GM10248 (cell line): ENCODE data around the gene NCLN.

ENCODE experiments used
- CTCF ChIA-PET: fragments of 300-600 bp; sonication (Branson Sonifier 250); formaldehyde crosslinking; extraction: SDS; loops from one replicate; lab custom pipeline; 2021; ENCODE audit warnings: antibody characterized with exemption; lab: Yijun Ruan, JAX
- POLR2A ChIA-PET: fragments of 350-650 bp; sonication (Branson Sonifier 250); formaldehyde crosslinking; extraction: SDS; loops from one replicate; lab custom pipeline; 2020; ENCODE audit warnings: antibody characterized with exemption; lab: Yijun Ruan, JAX
- DNase-seq: peaks from one replicate; pipeline ENCODE4 v3.0.0; 2012; ENCODE audit errors: extremely low spot score
- CTCF ChIP-seq: IDR thresholded peaks from 2 replicates; pipeline ENCODE4 v1.5.1; 2012; ENCODE audit warnings: mild to moderate bottlenecking, low read depth; ENCODE audit errors: extremely low read depth, missing control alignments, control extremely low read depth

NCLN gene

GRCh38 chr19:3142292-3142670, 43.4 kb upstream of the NCLN start:
- no peak for TF ChIP-seq CTCF
- ChIA-PET CTCF (interaction anchor here (0.7 to 4.2 kb wide), 7 partner anchors 9 to 192 kb away, joined by 3 to 11 read pairs (median 3); no protein-coding TSS in a partner anchor), POLR2A (no interaction called here)
- DNase-seq, result no peak

DNA sequence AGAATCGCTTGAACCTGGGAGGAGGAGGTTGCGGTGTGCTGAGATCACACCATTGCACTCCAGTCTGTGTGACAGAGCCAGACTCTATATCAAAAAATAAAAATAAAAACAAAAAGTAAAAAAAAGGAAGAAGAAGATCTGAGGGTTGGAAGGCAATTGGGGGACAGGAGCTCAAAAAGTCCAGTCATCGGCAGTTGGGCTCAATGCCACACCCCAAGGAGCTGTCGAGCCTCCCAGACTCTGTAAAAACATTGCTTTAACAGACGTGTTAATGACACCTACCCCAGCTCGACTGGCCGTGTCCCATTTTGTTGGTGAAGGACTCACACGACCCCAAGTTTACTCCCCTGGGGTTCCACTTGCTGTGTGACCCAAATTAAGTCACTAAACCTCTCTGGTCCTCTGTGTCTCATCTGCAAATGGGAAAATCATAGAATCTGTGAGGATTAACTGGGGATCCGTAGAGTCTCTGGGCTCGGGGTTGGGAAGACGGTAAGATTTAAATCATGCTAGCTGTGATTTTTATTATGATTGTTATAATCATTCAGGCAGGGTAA, 42.9 kb upstream of the NCLN start:
- no peak for TF ChIP-seq CTCF
- no peak for DNase-seq
- CTCF ChIA-PET, result interaction anchor here (0.7 to 4.2 kb wide), 5 partner anchors 10 to 39 kb away, joined by 3 to 11 read pairs (median 3); no protein-coding TSS in a partner anchor
- POLR2A ChIA-PET, result no interaction called here

DNA sequence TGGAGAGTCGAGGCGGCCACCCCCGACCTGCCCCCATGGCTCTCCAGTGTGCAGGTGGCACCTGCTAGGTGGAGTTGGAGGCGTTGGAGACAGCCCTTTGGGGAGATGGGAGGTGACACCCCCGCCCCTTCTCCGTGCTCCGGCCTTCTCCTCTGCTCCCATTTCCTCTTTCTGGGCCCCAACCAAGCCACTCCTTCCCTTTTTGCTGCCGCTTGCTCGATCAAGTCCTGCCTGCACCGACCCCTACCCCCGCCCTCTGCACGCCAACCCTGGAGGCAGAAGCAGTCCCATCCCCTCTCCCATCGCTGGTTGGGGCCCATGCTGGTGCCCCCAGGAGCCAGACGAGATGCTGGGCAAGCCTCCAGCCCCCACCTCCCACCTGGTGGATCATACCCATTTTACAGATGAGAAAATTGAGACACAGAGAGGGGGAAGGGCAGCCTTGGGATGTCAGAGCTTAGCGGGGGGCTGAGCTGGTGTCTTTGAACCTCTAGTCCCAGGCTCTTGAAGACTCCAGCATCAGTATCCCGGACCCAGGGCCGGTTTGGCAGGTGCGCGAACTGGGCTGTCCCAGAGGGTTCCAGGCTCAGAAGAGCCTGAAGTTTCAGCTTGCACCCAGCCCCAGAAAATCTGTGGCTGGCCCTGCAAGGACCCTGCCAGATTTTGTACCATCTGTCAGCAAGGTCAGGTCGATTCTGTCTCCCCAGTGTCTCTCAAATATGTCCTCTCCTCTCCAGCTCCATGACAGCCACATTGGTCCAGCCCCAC, 39.6 kb upstream of the NCLN start:
- no peak for TF ChIP-seq CTCF
- ChIA-PET POLR2A (no interaction called here), CTCF (interaction anchor here (0.7 to 3.4 kb wide), 10 partner anchors 9 to 37 kb away, joined by 3 to 29 read pairs (median 6); partner anchors contain the start of gene GNA15)
- DNase-seq, result no peak

- CTCF ChIA-PET, result interaction anchor here (0.7 to 3.4 kb wide), 13 partner anchors 9 to 38 kb away, joined by 3 to 29 read pairs (median 5); partner anchors contain the start of gene GNA15
- no peak for DNase-seq
- peak; percentile 83 for TF ChIP-seq CTCF
- POLR2A ChIA-PET, result no interaction called here
Observed at GRCh38 chr19:3146677-3147100, 39.0 kb upstream of the NCLN start.

DNA sequence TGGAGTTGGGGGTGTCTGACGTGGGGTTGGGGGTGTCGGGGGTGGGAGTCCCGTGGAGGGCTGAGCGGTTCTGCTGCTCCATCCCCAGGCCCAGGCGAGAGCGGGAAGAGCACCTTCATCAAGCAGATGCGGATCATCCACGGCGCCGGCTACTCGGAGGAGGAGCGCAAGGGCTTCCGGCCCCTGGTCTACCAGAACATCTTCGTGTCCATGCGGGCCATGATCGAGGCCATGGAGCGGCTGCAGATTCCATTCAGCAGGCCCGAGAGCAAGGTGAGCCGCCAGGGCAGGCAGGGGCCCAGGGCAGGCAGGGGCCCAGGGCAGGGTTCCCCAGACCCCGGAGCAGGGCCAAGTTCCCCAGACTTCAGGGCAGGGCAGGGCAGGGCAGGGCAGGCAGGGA, 37.2 kb upstream of the NCLN start:
- ChIA-PET CTCF (interaction anchor here (1.0 kb wide), 1 partner anchor 23 kb away, joined by 3 read pairs; no protein-coding TSS in a partner anchor), POLR2A (interaction anchor here (0.7 kb wide), 1 partner anchor 1228 kb away, joined by 4 read pairs; no protein-coding TSS in a partner anchor)
- TF ChIP-seq CTCF, result no peak
- no peak for DNase-seq

DNA sequence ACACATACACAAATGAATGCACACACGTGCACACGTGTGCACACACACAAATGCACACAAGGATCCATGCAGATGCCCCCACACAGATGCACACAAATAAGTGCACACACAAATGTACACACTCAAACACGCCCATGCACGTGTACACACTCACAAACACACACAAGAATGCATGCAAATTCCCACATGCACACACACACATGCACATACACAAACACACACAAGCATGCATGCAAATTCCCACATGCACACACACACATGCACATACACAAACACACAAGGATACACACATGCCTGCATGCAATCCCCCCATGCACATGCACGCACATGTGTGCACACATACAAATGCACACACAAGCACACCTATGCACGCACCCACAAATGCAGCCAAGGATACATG, 36.6 kb upstream of the NCLN start:
- ChIA-PET POLR2A (no interaction called here), CTCF (interaction anchor here (1.0 to 1.3 kb wide), 3 partner anchors 15 to 28 kb away, joined by 3 to 8 read pairs (median 4); no protein-coding TSS in a partner anchor)
- DNase-seq, result no peak
- TF ChIP-seq CTCF, result no peak
